AG09309 (cell line): Measurements from ENCODE around the gene CDC7.
A peak's percentile ranks its signal among the peaks of the same experiment; 100 is the strongest.

Source experiments
- DNase-seq: peaks from one replicate; pipeline ENCODE4 v3.0.0-alpha.2; 2010; ENCODE audit warnings: low read depth
- H3K4me3 ChIP-seq: 2 replicates; pipeline ENCODE4 v1.5.1; 2011; ENCODE audit warnings: mild to moderate bottlenecking, low read depth, low read length, moderate library complexity; ENCODE audit not compliant: control insufficient read depth
- CTCF ChIP-seq: IDR thresholded peaks from 2 replicates; pipeline ENCODE4 v1.5.1; 2011; ENCODE audit warnings: mild to moderate bottlenecking, low read depth, low read length, inconsistent platforms; ENCODE audit not compliant: insufficient read depth, control insufficient read depth; ENCODE audit errors: missing control alignments

Gene CDC7

GRCh38 chr1:91501971-91502671 lies 1.5 kb downstream of the CDC7 start:
- no peak for DNase-seq
- H3K4me3 ChIP-seq = peak overlapping the region; percentile 78
- no peak for TF ChIP-seq CTCF

- H3K4me3 ChIP-seq = no peak overlapping the region
- DNase-seq = no peak
- TF ChIP-seq CTCF = no peak
Observed at GRCh38 chr1:91502672-91503184, 2.1 kb downstream of the CDC7 start.

- H3K4me3 ChIP-seq = no peak overlapping the region
- DNase-seq = no peak
- no peak for TF ChIP-seq CTCF
Observed at GRCh38 chr1:91503332-91503900, 2.8 kb downstream of the CDC7 start.

- no peak for TF ChIP-seq CTCF
- no peak overlapping the region for H3K4me3 ChIP-seq
- DNase-seq = no peak
Observed at GRCh38 chr1:91503975-91504530, 3.4 kb downstream of the CDC7 start.

DNA sequence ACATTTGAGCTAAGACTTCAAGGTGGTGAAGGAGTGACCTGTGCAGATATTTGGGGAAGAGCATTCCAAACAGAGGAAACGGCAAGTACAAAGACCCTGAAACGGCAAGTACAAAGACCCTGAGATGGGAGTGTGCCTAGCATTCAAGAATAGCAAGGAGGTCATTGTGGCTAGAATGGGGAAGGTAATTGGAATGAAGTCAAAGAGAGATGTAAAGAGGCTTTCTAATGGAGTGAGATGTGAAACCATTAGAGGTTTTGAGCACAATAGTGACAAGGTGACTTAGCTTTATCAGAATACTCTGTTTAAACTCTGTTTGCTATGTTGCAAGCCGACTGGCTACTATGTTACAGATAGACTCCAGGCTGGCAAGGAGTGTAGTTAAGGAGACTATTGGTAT lies 4.4 kb downstream of the CDC7 start:
- no peak for TF ChIP-seq CTCF
- DNase-seq = no peak
- H3K4me3 ChIP-seq = no peak overlapping the region

DNA sequence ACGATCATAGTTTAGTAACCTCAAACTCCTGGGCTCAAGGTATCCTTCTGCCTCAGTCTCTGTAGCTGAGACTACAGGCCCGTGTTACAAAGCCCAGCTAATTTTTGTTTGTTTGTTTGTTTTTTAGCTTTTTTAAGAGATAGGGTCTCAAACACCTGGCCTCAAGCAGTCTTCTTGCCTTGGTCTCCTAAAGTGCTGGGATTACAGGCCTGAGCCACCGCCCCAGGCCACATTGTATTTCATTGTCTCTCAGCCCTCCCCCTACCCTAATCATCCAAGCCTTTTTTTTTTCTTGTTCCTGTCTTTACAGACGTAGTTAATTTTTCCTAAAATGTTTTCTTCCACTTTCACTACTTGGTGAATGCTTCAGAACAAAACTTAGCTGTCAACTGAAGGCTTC lies 5.4 kb downstream of the CDC7 start:
- H3K4me3 ChIP-seq = no peak overlapping the region
- TF ChIP-seq CTCF = no peak
- no peak for DNase-seq
